GM23248 (cell line): ENCODE measurements around the gene ACTR3C. TPM values are rescaled to one million over a fixed set of nuclear protein-coding genes. Genes with fewer than 3 reads are reported as not detected.
"Not testable (repeated sequence)": the region's sequence is repeated elsewhere in the genome, so short reads cannot be mapped to it uniquely, and the experiment has no call there.

Experiments
- DNase-seq: peaks from one replicate; pipeline ENCODE4 v3.0.0-alpha.2; 2015
- H2AFZ ChIP-seq: fragments of 200-600 bp; sonication (generic); 2 replicates; pipeline ENCODE4 v1.6.1; 2016; ENCODE audit warnings: antibody characterized with exemption
- H3F3A ChIP-seq: fragments of 200-600 bp; sonication (generic); 2 replicates; pipeline ENCODE4 v1.6.1; 2016; ENCODE audit warnings: mild to moderate bottlenecking, antibody characterized with exemption, mixed run types; ENCODE audit not compliant: insufficient read depth
- H3K27ac ChIP-seq: fragments of 200-600 bp; sonication (generic); 2 replicates; pipeline ENCODE4 v1.5.1; 2016; ENCODE audit warnings: mild to moderate bottlenecking
- H3K27me3 ChIP-seq: fragments of 200-600 bp; sonication (generic); replicated peaks from 2 replicates; pipeline ENCODE4 v1.6.1; 2016; ENCODE audit warnings: mild to moderate bottlenecking; ENCODE audit not compliant: insufficient read depth
- H3K36me3 ChIP-seq: fragments of 200-600 bp; sonication (generic); 2 replicates; pipeline ENCODE4 v1.6.1; 2016; ENCODE audit warnings: low read depth, mild to moderate bottlenecking
- H3K4me1 ChIP-seq: fragments of 200-600 bp; sonication (generic); 2 replicates; pipeline ENCODE4 v1.6.1; 2016; ENCODE audit warnings: mild to moderate bottlenecking; ENCODE audit not compliant: insufficient read depth
- H3K4me2 ChIP-seq: fragments of 200-600 bp; sonication (generic); one replicate; pipeline ENCODE4 v1.6.1; 2016; ENCODE audit warnings: mild to moderate bottlenecking; ENCODE audit not compliant: unreplicated experiment
- H3K4me3 ChIP-seq: fragments of 200-600 bp; sonication (generic); 2 replicates; pipeline ENCODE4 v1.5.1; 2016; ENCODE audit warnings: mild to moderate bottlenecking
- H3K79me2 ChIP-seq: fragments of 200-600 bp; sonication (generic); 2 replicates; pipeline ENCODE4 v1.6.1; 2016; ENCODE audit warnings: mild to moderate bottlenecking; ENCODE audit not compliant: insufficient read depth
- H3K9ac ChIP-seq: fragments of 200-600 bp; sonication (generic); 2 replicates; pipeline ENCODE4 v1.6.1; 2016; ENCODE audit warnings: mild to moderate bottlenecking
- H3K9me2 ChIP-seq: fragments of 200-600 bp; sonication (generic); 2 replicates; pipeline ENCODE4 v1.6.1; 2016; ENCODE audit warnings: mixed run types, mild to moderate bottlenecking, moderate library complexity; ENCODE audit not compliant: insufficient read depth
- H3K9me3 ChIP-seq: fragments of 200-600 bp; sonication (generic); one replicate; pipeline ENCODE4 v1.6.1; 2017; ENCODE audit warnings: low read depth
- H4K20me1 ChIP-seq: fragments of 200-600 bp; sonication (generic); 2 replicates; pipeline ENCODE4 v1.6.0; 2016; ENCODE audit not compliant: insufficient read depth
- EZH2 ChIP-seq: fragments of 200-600 bp; sonication (generic); IDR thresholded peaks from 2 replicates; pipeline ENCODE4 v1.6.1; 2018; ENCODE audit warnings: antibody characterized with exemption, mild to moderate bottlenecking; ENCODE audit not compliant: insufficient read depth, poor library complexity, severe bottlenecking
- EZH2phosphoT487 ChIP-seq: fragments of 200-600 bp; sonication (generic); IDR thresholded peaks from 2 replicates; pipeline ENCODE4 v1.6.1; 2018; ENCODE audit warnings: antibody characterized with exemption, moderate library complexity, mild to moderate bottlenecking, low read depth; ENCODE audit not compliant: insufficient read depth
- WGBS, 2 experiments: methylation state at CpG; one replicate each; pipeline ENCODE4 v1.1.6; 2015 to 2017; ENCODE audit warnings: low lambda C conversion rate in 2 of 2, low coverage in 1 of 2; ENCODE audit errors: missing lambda C conversion rate in 2 of 2; 5-methylcytosine and 5-hydroxymethylcytosine counted together
- in situ Hi-C: fragments of 300-500 bp; cut with MboI; formaldehyde crosslinking; loops from 2 replicates; pipeline ENCODE4 v1.15.0; 2020
- polyA plus RNA-seq: library from polyadenylated mRNA; unstranded; fragments of >200 nt; fragmentation: Nextera tagmentation; extraction: Ambion mirVana; gene quantifications from 2 replicates; pipeline ENCODE4 v1.2.1, GENCODE V29; 2016
- total RNA-seq: library from RNA; depleted of rRNA; stranded (reverse); fragments of >200 nt; shearing (Covaris generic); gene quantifications from 2 replicates; pipeline ENCODE4 v1.2.3, GENCODE V29; 2014

ACTR3C gene
- total and polyA plus RNA-seq, 2 experiments from 2014 or later = not detected

- H3K9me2 ChIP-seq = no peaks in the 10 kb centered on the region
- H3K4me1 ChIP-seq = peaks cover 6% of the 10 kb centered on the region; the same call in 1 of the 2 replicates
- DNase-seq = no peak
- no peaks in the 10 kb centered on the region for H3K9me3 ChIP-seq
- H4K20me1 ChIP-seq = no peaks in the 10 kb centered on the region
- no peak overlapping the region for H3K4me3 ChIP-seq
- WGBS, 2 experiments = 49 to 52% methylated on average over 3 of the region's 3 CpGs
- H3F3A ChIP-seq = no peaks in the 10 kb centered on the region
- H3K9ac ChIP-seq = no peak overlapping the region
- H2AFZ ChIP-seq = no peak overlapping the region
- TF ChIP-seq EZH2phosphoT487 (no peak), EZH2 (no peak)
- no peaks in the 10 kb centered on the region for H3K79me2 ChIP-seq
- no peak overlapping the region for H3K27ac ChIP-seq
- H3K36me3 ChIP-seq = no peaks in the 10 kb centered on the region
- H3K27me3 ChIP-seq = no peaks in the 10 kb centered on the region
- in situ Hi-C loops = no loop called here
- H3K4me2 ChIP-seq = no peak overlapping the region
These were observed 10.0 kb downstream of the ACTR3C start for GRCh38 chr7:150313367-150313809.

GRCh38 chr7:150312649-150313366 lies 10.5 kb downstream of the ACTR3C start:
- 50 to 57% methylated on average over 7 of the region's 7 CpGs for WGBS, 2 experiments
- H3K4me3 ChIP-seq, H3K9me2 ChIP-seq, H4K20me1 ChIP-seq, H2AFZ ChIP-seq, H3K9ac ChIP-seq, H3F3A ChIP-seq, H3K27ac ChIP-seq, H3K4me2 ChIP-seq, H3K4me1 ChIP-seq, H3K9me3 ChIP-seq, in situ Hi-C loops, H3K36me3 ChIP-seq, H3K79me2 ChIP-seq, H3K27me3 ChIP-seq: not testable (repeated sequence)
- peak; percentile 30 for DNase-seq

- no peaks in the 10 kb centered on the region for H3K9me3 ChIP-seq
- no peaks in the 10 kb centered on the region for H3K27me3 ChIP-seq
- 42 to 45% methylated on average over 5 of the region's 5 CpGs for WGBS, 2 experiments
These were observed 11.6 kb downstream of the ACTR3C start for GRCh38 chr7:150311711-150312110.

GRCh38 chr7:150311146-150311545 lies 12.2 kb downstream of the ACTR3C start:
- Histone ChIP-seq H3K9ac (no peak overlapping the region), H3K27me3 (no peaks in the 10 kb centered on the region), H3K4me2 (no peak overlapping the region), H2AFZ (no peak overlapping the region), H3K27ac (no peak overlapping the region), H3K9me2 (no peaks in the 10 kb centered on the region), H3K4me3 (no peak overlapping the region), H3K4me1 (peaks cover 6% of the 10 kb centered on the region; the same call in 1 of the 2 replicates), H3K36me3 (no peaks in the 10 kb centered on the region), H3K79me2 (no peaks in the 10 kb centered on the region), H4K20me1 (no peaks in the 10 kb centered on the region), H3F3A (no peaks in the 10 kb centered on the region), H3K9me3 (no peaks in the 10 kb centered on the region)
- no peak for TF ChIP-seq EZH2
- no peak for TF ChIP-seq EZH2phosphoT487
- in situ Hi-C loops = no loop called here
- DNase-seq = no peak
- WGBS, 2 experiments = 56 to 64% methylated on average over 4 of the region's 4 CpGs

More at GRCh38 chr7:150311711-150312110, 11.6 kb downstream of the ACTR3C start:
- TF ChIP-seq EZH2 = no peak
- no peak for TF ChIP-seq EZH2phosphoT487
- Histone ChIP-seq H4K20me1 (no peaks in the 10 kb centered on the region), H3K9me2 (no peaks in the 10 kb centered on the region), H3K9ac (no peak overlapping the region), H3K36me3 (no peaks in the 10 kb centered on the region), H2AFZ (no peak overlapping the region), H3K4me2 (no peak overlapping the region), H3F3A (no peaks in the 10 kb centered on the region), H3K4me3 (no peak overlapping the region), H3K79me2 (no peaks in the 10 kb centered on the region), H3K27ac (no peak overlapping the region), H3K4me1 (peaks cover 6% of the 10 kb centered on the region; the same call in 1 of the 2 replicates)
- DNase-seq = no peak
- in situ Hi-C loops = no loop called here

GRCh38 chr7:150308575-150308974 lies 14.8 kb downstream of the ACTR3C start:
- H3K9ac ChIP-seq = no peak overlapping the region
- no peak overlapping the region for H3K4me2 ChIP-seq
- H3K79me2 ChIP-seq = no peaks in the 10 kb centered on the region
- no peaks in the 10 kb centered on the region for H3K9me3 ChIP-seq
- TF ChIP-seq EZH2phosphoT487 (no peak), EZH2 (no peak)
- no peaks in the 10 kb centered on the region for H3K27me3 ChIP-seq
- no peak overlapping the region for H3K4me3 ChIP-seq
- H3K4me1 ChIP-seq = peaks cover 6% of the 10 kb centered on the region; the same call in 1 of the 2 replicates
- no peak overlapping the region for H3K27ac ChIP-seq
- no peaks in the 10 kb centered on the region for H3K36me3 ChIP-seq
- H3K9me2 ChIP-seq = no peaks in the 10 kb centered on the region
- no peak for DNase-seq
- H2AFZ ChIP-seq = no peak overlapping the region
- in situ Hi-C loops = no loop called here
- H3F3A ChIP-seq = no peaks in the 10 kb centered on the region
- no peaks in the 10 kb centered on the region for H4K20me1 ChIP-seq
